NB4 (cell line): ENCODE results near the gene CUEDC2.

Experiments
- MYC ChIP-seq: IDR thresholded peaks from 2 replicates; pipeline ENCODE4 v1.6.1; 2011; ENCODE audit warnings: low read depth, low read length
- TF ChIP-seq, protein P1 (sequence below): IDR thresholded peaks from one replicate; pipeline ENCODE4 v1.5.1; 2012; ENCODE audit warnings: low read depth, low read length

- TF ChIP-seq, protein P1, sequence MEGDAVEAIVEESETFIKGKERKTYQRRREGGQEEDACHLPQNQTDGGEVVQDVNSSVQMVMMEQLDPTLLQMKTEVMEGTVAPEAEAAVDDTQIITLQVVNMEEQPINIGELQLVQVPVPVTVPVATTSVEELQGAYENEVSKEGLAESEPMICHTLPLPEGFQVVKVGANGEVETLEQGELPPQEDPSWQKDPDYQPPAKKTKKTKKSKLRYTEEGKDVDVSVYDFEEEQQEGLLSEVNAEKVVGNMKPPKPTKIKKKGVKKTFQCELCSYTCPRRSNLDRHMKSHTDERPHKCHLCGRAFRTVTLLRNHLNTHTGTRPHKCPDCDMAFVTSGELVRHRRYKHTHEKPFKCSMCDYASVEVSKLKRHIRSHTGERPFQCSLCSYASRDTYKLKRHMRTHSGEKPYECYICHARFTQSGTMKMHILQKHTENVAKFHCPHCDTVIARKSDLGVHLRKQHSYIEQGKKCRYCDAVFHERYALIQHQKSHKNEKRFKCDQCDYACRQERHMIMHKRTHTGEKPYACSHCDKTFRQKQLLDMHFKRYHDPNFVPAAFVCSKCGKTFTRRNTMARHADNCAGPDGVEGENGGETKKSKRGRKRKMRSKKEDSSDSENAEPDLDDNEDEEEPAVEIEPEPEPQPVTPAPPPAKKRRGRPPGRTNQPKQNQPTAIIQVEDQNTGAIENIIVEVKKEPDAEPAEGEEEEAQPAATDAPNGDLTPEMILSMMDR = no peak
- TF ChIP-seq MYC = no peak
These were observed 47.3 kb upstream of the CUEDC2 start for GRCh38 chr10:102479651-102480050.
